ENCODE measurements around the gene AKR1C4. TPM values are rescaled to one million over a fixed set of nuclear protein-coding genes. Genes with fewer than 3 reads are reported as not detected.

Gene AKR1C4
- not detected for total RNA-seq

DNA sequence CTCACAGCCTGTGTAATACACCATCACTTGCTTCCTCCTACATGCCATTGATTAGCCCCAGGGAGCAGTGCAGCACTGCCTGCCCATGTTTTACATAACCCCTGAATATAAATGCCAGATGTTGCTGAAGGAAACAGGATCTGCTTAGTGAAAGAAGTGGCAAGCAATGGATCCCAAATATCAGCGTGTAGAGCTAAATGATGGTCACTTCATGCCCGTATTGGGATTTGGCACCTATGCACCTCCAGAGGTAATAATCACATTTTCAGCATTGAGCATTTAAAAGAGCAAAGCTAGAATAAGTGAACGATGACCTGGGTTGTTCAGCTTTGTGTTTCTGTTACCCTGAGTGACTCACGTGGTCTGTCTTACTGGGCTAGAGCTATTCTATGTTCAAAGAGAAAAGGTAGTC lies at the start of gene AKR1C4:
Gene AKR1C4 (plus strand): TSS at position 136 of the 412 bp plus-strand sequence. CDS start 31 bp downstream, at position 167.
- TF ChIP-seq CTCF (IDR thresholded peaks at IDR 0.05) (no peak), POLR2A (IDR thresholded peaks at IDR 0.05) (no peak)
- Histone ChIP-seq H3K9me3 (no peaks in the 10 kb centered on the region), H3K27ac (no peak within 1 kb of the TSS), H3K4me3 (replicated peaks in 1 of 3) (no peak within 1 kb of the TSS), H3K36me3 (no peaks in the 10 kb centered on the region), H3K4me1 (no peaks in the 10 kb centered on the region), H3K27me3 (no peaks in the 10 kb centered on the region)
- 74 to 78% methylated on average over 4 of the region's 4 CpGs for WGBS, 2 donors
- intact Hi-C loops (cut with DNase I): no loop called here
- DNase-seq: no peak

- Histone ChIP-seq H3K4me1 (no peaks in the 10 kb centered on the region), H3K27me3 (no peaks in the 10 kb centered on the region), H3K27ac (no peak overlapping the region), H3K4me3 (replicated peaks in 1 of 3) (no peak overlapping the region), H3K9me3 (no peaks in the 10 kb centered on the region), H3K36me3 (no peaks in the 10 kb centered on the region)
- no peak for TF ChIP-seq POLR2A (IDR thresholded peaks at IDR 0.05)
- TF ChIP-seq CTCF (IDR thresholded peaks at IDR 0.05): no peak
- no peak for DNase-seq
- intact Hi-C loops (cut with DNase I): no loop called here
- WGBS, 2 donors: 88 to 89% methylated on average over 5 of the region's 5 CpGs
Observed at GRCh38 chr10:5146920-5147254, 49.8 kb upstream of the AKR1C4 start.

- no peaks in the 10 kb centered on the region for H3K9me3 ChIP-seq
- H3K27ac ChIP-seq: no peak overlapping the region
- 74 to 79% methylated on average over 5 of the region's 5 CpGs for WGBS, 2 donors
Observed at GRCh38 chr10:5147255-5147980, 49.2 kb upstream of the AKR1C4 start.

GRCh38 chr10:5147981-5148677 lies 48.5 kb upstream of the AKR1C4 start:
- 64 to 65% methylated on average over 3 of the region's 3 CpGs for WGBS, 2 donors
- H3K27me3 ChIP-seq: no peaks in the 10 kb centered on the region
- no peak overlapping the region for H3K27ac ChIP-seq
- no peaks in the 10 kb centered on the region for H3K4me1 ChIP-seq
- H3K36me3 ChIP-seq: no peaks in the 10 kb centered on the region
- TF ChIP-seq POLR2A (IDR thresholded peaks at IDR 0.05) (no peak), CTCF (IDR thresholded peaks at IDR 0.05) (no peak)
- intact Hi-C loops (cut with DNase I): no loop called here
- DNase-seq: no peak
- no peak overlapping the region for H3K4me3 ChIP-seq (replicated peaks in 1 of 3)
- H3K9me3 ChIP-seq: no peaks in the 10 kb centered on the region

More at GRCh38 chr10:5147255-5147980, 49.2 kb upstream of the AKR1C4 start:
- no peak for DNase-seq
- no peaks in the 10 kb centered on the region for H3K27me3 ChIP-seq
- no peaks in the 10 kb centered on the region for H3K36me3 ChIP-seq
- no peaks in the 10 kb centered on the region for H3K4me1 ChIP-seq
- TF ChIP-seq CTCF (IDR thresholded peaks at IDR 0.05) (no peak), POLR2A (IDR thresholded peaks at IDR 0.05) (no peak)
- intact Hi-C loops (cut with DNase I): no loop called here
- H3K4me3 ChIP-seq (replicated peaks in 1 of 3): no peak overlapping the region

DNA sequence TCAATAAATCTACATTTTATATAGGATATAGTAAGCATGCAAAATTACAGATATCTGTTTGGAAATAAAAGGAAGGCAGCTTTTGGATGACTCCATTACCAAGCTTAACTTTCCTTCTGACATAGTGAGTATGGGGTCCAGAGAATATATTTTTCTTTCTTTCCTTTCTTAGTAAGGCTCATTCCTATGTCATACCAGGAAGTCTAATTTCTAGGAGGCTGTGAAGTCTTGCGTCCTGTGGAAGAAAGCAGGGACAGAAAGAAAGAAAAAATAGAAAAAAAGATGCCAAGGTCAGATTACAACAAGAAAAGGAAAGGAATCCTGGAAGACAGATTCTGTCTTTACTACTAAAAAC lies 48.0 kb upstream of the AKR1C4 start:
- Histone ChIP-seq H3K9me3 (no peaks in the 10 kb centered on the region), H3K4me1 (no peaks in the 10 kb centered on the region), H3K27ac (no peak overlapping the region), H3K4me3 (replicated peaks in 1 of 3) (no peak overlapping the region), H3K27me3 (no peaks in the 10 kb centered on the region), H3K36me3 (no peaks in the 10 kb centered on the region)
- TF ChIP-seq POLR2A (IDR thresholded peaks at IDR 0.05): no peak
- no peak for TF ChIP-seq CTCF (IDR thresholded peaks at IDR 0.05)
- 72 to 75% methylated on average over 1 of the region's 1 CpG for WGBS, 2 donors
- DNase-seq: no peak
- intact Hi-C loops (cut with DNase I): no loop called here

All from thyroid gland (tissue), 4 donors.